D721Med (cell line): ENCODE measurements around the gene CFAP74.

Experiments
- DNase-seq: peaks from one replicate; pipeline ENCODE4 v3.0.0; 2011; ENCODE audit warnings: low spot score; ENCODE audit not compliant: insufficient read length
- FAIRE-seq: peaks from 2 replicates; lab custom pipeline; 2011; peaks lifted over from hg19 to GRCh38; lab: Jason Lieb, UNC
- TF ChIP-seq, protein P1 (sequence below): IDR thresholded peaks from 2 replicates; pipeline ENCODE4 v1.5.1; 2012; ENCODE audit warnings: mild to moderate bottlenecking, control low read depth; ENCODE audit not compliant: insufficient read depth; ENCODE audit errors: missing control alignments

CFAP74 gene

DNA sequence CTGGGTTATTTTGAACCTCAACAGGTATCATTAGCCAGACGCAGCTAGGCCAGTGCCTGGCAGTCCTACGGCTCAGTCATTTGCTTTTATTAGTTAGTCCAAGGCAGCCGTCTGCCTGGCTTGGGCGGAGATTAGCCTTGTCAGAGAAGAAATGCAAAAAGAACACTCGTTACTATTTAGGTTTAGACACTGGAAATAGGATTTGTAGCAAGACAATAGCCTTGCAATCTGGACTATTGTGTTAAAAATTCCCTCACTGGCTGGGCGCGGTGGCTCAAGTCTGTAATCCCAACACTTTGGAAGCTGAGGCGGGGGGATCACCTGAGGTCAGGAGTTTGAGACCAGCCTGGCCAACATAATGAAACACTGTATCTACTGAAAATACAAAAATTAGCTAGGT lies 35.7 kb upstream of the CFAP74 start:
- DNase-seq (no peak), FAIRE-seq (no peak)
- TF ChIP-seq, protein P1, sequence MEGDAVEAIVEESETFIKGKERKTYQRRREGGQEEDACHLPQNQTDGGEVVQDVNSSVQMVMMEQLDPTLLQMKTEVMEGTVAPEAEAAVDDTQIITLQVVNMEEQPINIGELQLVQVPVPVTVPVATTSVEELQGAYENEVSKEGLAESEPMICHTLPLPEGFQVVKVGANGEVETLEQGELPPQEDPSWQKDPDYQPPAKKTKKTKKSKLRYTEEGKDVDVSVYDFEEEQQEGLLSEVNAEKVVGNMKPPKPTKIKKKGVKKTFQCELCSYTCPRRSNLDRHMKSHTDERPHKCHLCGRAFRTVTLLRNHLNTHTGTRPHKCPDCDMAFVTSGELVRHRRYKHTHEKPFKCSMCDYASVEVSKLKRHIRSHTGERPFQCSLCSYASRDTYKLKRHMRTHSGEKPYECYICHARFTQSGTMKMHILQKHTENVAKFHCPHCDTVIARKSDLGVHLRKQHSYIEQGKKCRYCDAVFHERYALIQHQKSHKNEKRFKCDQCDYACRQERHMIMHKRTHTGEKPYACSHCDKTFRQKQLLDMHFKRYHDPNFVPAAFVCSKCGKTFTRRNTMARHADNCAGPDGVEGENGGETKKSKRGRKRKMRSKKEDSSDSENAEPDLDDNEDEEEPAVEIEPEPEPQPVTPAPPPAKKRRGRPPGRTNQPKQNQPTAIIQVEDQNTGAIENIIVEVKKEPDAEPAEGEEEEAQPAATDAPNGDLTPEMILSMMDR: no peak

DNA sequence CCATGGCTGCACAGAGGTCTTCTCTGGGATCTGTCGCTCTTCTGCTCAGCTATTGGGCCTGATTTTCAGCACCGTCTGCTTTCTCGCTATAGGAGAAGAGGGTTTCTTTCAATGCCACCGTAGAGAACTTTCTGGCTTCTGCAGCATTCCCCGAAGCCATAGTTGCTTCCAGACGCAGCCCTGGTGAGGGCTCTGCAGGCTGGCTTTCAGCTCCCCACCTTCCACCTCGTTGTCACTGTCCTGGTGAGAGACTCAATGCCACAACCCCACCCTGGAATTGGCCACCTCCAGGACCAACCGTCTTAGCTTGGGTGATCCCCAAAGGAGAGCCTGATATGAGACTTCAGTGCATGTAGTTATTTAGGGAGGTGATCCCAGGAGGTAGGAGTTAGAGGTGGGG lies 34.6 kb upstream of the CFAP74 start:
- TF ChIP-seq, protein P1: no peak
- FAIRE-seq: no peak
- no peak for DNase-seq

DNA sequence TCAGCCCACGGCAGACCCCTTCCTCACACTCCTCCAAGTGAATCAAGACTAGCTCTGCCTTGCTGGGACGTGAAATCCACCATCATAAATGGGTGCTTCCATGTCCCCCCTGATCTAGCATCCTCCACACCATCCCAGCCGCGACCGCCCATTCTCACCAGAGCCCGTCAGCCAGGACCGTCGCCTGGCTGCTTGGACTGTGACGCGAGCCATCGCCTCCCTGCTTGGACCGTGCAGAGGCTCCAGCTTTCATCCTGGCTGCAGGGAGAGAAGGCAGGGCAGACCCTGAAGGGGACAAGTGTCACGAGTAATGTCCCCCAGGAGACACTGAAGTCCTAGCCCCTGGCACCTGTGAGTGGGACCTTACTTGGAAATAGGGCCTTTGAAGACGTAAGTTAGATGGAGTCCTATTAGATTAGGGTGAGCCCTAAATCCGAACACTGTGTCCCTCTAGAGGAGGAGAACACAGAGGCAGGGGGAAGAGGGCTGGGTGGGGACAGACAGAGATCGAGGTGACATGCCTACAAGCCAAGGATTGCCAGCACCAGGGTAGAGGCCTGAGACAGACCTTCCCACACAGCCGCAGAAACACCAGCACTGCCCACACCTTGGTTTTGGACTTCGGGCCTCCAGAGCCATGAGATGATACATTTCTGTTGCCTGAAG lies 33.9 kb upstream of the CFAP74 start:
- DNase-seq (no peak), FAIRE-seq (no peak)
- TF ChIP-seq, protein P1: no peak

DNA sequence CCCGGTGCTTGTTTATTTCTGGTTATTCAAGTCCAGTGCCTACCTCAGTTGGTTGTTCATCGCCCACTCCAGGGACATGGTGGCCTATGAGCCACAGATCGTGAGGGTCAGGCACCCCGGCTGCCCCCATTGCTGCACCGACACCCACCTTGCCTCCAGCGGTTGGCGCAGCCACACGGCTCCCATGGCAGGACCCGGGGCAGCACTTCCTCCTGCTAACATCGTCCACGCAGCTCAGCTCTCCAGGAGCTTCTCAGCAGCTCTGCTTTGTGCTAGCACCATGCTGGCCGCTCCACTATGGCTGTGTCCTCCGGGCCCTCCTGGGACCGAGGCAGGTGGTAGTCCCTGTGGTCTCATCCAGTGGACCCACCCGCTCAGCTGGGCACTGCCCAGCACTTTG lies 32.7 kb upstream of the CFAP74 start:
- FAIRE-seq (no peak), DNase-seq (no peak)
- TF ChIP-seq, protein P1: no peak

DNA sequence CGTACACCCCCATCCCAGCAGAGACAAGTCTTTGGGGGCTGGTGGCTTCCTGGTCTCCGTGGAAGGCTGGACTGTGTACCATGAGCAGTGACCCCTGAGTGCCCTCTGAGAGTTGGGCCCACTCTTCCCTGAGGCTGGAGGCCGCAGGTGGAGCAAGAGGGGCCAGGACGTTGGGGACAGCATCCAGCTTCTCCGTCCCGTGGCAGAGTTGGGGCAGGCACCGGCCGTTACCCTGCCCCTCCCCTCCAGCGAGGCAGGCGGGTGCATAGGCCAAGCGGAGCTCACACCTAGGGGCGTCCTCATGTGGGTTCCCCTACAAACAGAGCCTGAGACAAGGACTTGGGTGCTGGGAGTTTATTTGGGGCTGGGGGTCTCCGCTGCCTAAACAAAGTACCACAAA lies 29.6 kb upstream of the CFAP74 start:
- FAIRE-seq (no peak), DNase-seq (no peak)
- TF ChIP-seq, protein P1: no peak

DNA sequence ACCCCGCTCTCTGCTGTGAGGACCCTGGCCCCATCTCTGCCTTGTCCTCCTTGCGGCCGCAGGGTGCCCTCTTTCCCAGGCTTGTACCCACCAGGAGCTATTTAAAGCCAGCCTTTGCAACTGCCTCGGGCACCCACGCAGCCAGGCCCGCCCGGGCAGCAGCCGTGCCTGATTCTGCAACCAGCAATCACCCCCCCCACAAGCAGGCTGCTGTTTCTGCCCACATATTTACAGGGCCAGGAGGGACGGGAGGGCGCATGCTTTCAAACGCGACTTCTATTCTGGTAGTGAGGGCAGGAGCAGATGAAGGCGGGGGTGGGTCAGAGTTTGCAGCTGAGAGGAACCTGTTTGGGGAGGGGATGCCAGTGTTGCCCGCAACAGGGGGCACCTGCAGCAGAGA lies 29.2 kb upstream of the CFAP74 start:
- DNase-seq (no peak), FAIRE-seq (no peak)
- TF ChIP-seq, protein P1: no peak
